ENCODE measurements around the gene FOXS1. TPM values are rescaled to one million over a fixed set of nuclear protein-coding genes. Genes with fewer than 3 reads are reported as not detected.

Gene FOXS1
- total and polyA plus RNA-seq, 9 donors: 0.40 to 5.0 (median 0.69) TPM; not detected in 2

GRCh38 chr20:31857861-31858759 is 12.7 kb upstream of the FOXS1 start:
- no peaks in the 10 kb centered on the region for H3K36me3 ChIP-seq
- 67 to 77% (median 71%) methylated on average over 15 of the region's 15 CpGs for WGBS, 3 donors
- H3K27me3 ChIP-seq: no peaks in the 10 kb centered on the region
- TF ChIP-seq, protein P1, sequence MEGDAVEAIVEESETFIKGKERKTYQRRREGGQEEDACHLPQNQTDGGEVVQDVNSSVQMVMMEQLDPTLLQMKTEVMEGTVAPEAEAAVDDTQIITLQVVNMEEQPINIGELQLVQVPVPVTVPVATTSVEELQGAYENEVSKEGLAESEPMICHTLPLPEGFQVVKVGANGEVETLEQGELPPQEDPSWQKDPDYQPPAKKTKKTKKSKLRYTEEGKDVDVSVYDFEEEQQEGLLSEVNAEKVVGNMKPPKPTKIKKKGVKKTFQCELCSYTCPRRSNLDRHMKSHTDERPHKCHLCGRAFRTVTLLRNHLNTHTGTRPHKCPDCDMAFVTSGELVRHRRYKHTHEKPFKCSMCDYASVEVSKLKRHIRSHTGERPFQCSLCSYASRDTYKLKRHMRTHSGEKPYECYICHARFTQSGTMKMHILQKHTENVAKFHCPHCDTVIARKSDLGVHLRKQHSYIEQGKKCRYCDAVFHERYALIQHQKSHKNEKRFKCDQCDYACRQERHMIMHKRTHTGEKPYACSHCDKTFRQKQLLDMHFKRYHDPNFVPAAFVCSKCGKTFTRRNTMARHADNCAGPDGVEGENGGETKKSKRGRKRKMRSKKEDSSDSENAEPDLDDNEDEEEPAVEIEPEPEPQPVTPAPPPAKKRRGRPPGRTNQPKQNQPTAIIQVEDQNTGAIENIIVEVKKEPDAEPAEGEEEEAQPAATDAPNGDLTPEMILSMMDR (IDR thresholded peaks at IDR 0.05): no peak
- no peak for TF ChIP-seq POLR2A (IDR thresholded peaks at IDR 0.05)
- TF ChIP-seq EP300 (IDR thresholded peaks at IDR 0.05): no peak
- H3K9me3 ChIP-seq: no peaks in the 10 kb centered on the region
- no peak overlapping the region for H3K27ac ChIP-seq
- peaks cover 3% of the 10 kb centered on the region for H3K4me1 ChIP-seq (ENCODE audit: insufficient read depth)
- intact Hi-C loops (cut with DNase I): loop anchor here in 2 of 4 donors (10.0 kb wide), 1 partner anchor 97 kb away; the partner anchor contains the start of gene PDRG1 (in 2 of the 2)
- H3K4me3 ChIP-seq: no peak overlapping the region
- DNase-seq: peak in 2 of 5 donors; percentile 9 to 20

DNA sequence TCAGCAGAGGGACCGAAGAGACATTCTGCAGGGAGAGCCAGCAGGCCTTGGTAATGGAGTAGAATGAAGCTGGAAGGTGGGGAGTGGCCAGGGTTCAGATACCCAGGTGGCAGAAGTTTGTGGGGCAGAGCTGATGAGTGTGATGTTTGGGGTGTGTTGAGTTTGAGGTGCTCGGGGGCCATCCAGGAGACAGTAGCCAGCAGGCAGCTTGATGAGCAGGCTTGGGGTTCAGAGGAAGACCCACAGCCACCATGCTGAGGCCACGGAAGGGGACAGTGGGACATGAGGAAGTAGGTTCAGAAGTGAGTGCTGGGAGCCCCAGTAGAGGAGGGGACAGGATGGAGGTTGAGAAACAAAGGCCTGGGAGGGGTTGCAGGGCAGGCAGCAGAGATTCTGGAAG is 11.1 kb upstream of the FOXS1 start:
- peak in 1 of 5 donors; percentile 20 for DNase-seq
- Histone ChIP-seq H3K27ac (no peak overlapping the region), H3K36me3 (no peaks in the 10 kb centered on the region), H3K27me3 (no peaks in the 10 kb centered on the region), H3K4me1 (ENCODE audit: insufficient read depth) (peaks cover 3% of the 10 kb centered on the region), H3K4me3 (no peak overlapping the region), H3K9me3 (no peaks in the 10 kb centered on the region)
- WGBS, 3 donors: 72 to 79% (median 78%) methylated on average over 3 of the region's 3 CpGs
- intact Hi-C loops (cut with DNase I): loop anchor here in 2 of 4 donors (10.0 kb wide), 1 partner anchor 98 kb away; the partner anchor contains the start of gene PDRG1 (in 2 of the 2)
- no peak for TF ChIP-seq POLR2A (IDR thresholded peaks at IDR 0.05)

GRCh38 chr20:31853481-31853880 is 8.1 kb upstream of the FOXS1 start:
- Histone ChIP-seq H3K27ac (no peak overlapping the region), H3K27me3 (no peaks in the 10 kb centered on the region), H3K4me3 (no peak overlapping the region), H3K4me1 (ENCODE audit: insufficient read depth) (no peaks in the 10 kb centered on the region), H3K9me3 (no peaks in the 10 kb centered on the region), H3K36me3 (no peaks in the 10 kb centered on the region)
- peak in 1 of 5 donors; percentile 7 for DNase-seq
- intact Hi-C loops (cut with DNase I): loop anchor here in 2 of 4 donors (10.0 kb wide), 1 partner anchor 101 kb away; the partner anchor contains the start of gene PDRG1 (in 2 of the 2)
- no peak for TF ChIP-seq EP300 (IDR thresholded peaks at IDR 0.05)
- TF ChIP-seq, protein P1 (IDR thresholded peaks at IDR 0.05): no peak
- no peak for TF ChIP-seq POLR2A (IDR thresholded peaks at IDR 0.05)
- WGBS, 3 donors: 71 to 76% (median 73%) methylated on average over 7 of the region's 7 CpGs

DNA sequence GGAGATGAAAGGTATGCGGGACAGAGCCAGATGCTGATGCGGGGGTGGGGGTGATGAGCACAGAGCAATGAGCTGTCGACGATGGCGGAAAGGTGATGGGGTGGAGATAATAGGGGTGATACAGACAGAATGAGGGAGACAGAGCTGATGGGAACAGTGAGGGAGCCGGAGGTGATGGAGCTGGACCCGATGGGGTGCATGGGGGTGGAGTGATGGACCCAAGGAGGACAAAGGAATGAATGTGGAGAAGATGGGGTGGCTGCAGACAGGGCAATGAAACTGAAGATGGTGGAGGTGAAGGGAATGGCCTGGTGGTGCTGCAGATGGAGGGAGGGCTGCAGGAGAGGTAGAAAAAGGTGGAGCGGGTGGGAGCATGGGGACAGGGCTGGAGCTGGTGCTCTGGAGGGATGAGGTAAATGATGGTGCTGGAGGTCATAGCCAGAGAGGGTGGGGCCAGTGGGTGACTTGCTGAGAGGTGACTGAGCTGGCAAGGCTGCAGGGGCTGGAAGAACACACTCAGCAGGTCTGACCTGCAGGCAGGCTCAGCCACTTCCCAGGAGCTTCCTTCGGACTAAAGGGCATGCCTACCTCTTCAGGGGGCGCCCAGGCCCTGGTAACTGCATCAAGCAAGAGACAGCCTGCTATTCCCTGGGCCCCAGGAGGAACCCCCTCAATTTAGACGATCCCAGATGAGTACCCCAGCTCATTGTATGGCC is 6.0 kb upstream of the FOXS1 start:
- Histone ChIP-seq H3K27me3 (no peaks in the 10 kb centered on the region), H3K4me3 (no peak overlapping the region), H3K36me3 (no peaks in the 10 kb centered on the region), H3K27ac (no peak overlapping the region), H3K4me1 (ENCODE audit: insufficient read depth) (no peaks in the 10 kb centered on the region), H3K9me3 (no peaks in the 10 kb centered on the region)
- no peak for DNase-seq
- intact Hi-C loops (cut with DNase I): loop anchor here in 2 of 4 donors (10.0 kb wide), 1 partner anchor 103 kb away; the partner anchor contains the start of gene PDRG1 (in 2 of the 2)
- 75 to 78% (median 77%) methylated on average over 11 of the region's 11 CpGs for WGBS, 3 donors
- TF ChIP-seq POLR2A (IDR thresholded peaks at IDR 0.05): no peak
- TF ChIP-seq EP300 (IDR thresholded peaks at IDR 0.05): no peak
- TF ChIP-seq, protein P1 (IDR thresholded peaks at IDR 0.05): no peak
